Keratinocyte (primary cell): ENCODE measurements around the gene RBPJ. TPM values are rescaled to one million over a fixed set of nuclear protein-coding genes. Genes with fewer than 3 reads are reported as not detected.

Source experiments
- DNase-seq: peaks from one replicate; pipeline ENCODE4 v3.0.0-alpha.2; 2011; ENCODE audit warnings: low read depth, missing footprints, low spot score
- FAIRE-seq: peaks from 2 replicates; lab custom pipeline; 2011; peaks lifted over from hg19 to GRCh38; lab: Jason Lieb, UNC
- H2AFZ ChIP-seq: 2 replicates; pipeline ENCODE4 v1.6.0; 2012; ENCODE audit warnings: low read length, control low read depth, inconsistent platforms; ENCODE audit not compliant: control insufficient read depth
- H3K27ac ChIP-seq: 2 replicates; pipeline ENCODE4 v1.5.1; 2011; ENCODE audit warnings: low read length; ENCODE audit not compliant: control insufficient read depth, insufficient read depth
- H3K27me3 ChIP-seq: 3 replicates; pipeline ENCODE4 v1.6.0; 2011; ENCODE audit warnings: low read length; ENCODE audit not compliant: control insufficient read depth, insufficient read depth; ENCODE audit errors: extremely low read depth
- H3K36me3 ChIP-seq, 2 experiments: 2 replicates in 1 of 2; 3 replicates in 1 of 2; pipeline ENCODE4 v1.5.1; 2011; ENCODE audit warnings: low read length in 2 of 2, mild to moderate bottlenecking in 1 of 2; ENCODE audit not compliant: control insufficient read depth in 2 of 2, insufficient read depth in 2 of 2; ENCODE audit errors: extremely low read depth in 1 of 2
- H3K4me1 ChIP-seq: 3 replicates; pipeline ENCODE4 v1.5.1; 2011; ENCODE audit warnings: low read length; ENCODE audit not compliant: control insufficient read depth, insufficient read depth; ENCODE audit errors: extremely low read depth
- H3K4me2 ChIP-seq: 3 replicates; pipeline ENCODE4 v1.6.0; 2011; ENCODE audit warnings: low read depth, low read length; ENCODE audit not compliant: control insufficient read depth, insufficient read depth; ENCODE audit errors: extremely low read depth
- H3K4me3 ChIP-seq, 3 experiments: fragments of 200-600 bp in 1 of 3; sonication (generic) in 1 of 3; 2 replicates in 2 of 3; 3 replicates in 1 of 3; pipeline ENCODE4 v1.5.1; 2011 to 2016; ENCODE audit warnings: low read length in 3 of 3, mild to moderate bottlenecking in 3 of 3, control low read depth in 2 of 3, inconsistent platforms in 1 of 3, low read depth in 1 of 3, mixed read lengths in 1 of 3, mixed run types in 1 of 3, moderate library complexity in 1 of 3; ENCODE audit not compliant: control insufficient read depth in 2 of 3, insufficient read depth in 2 of 3; ENCODE audit errors: extremely low read depth in 1 of 3
- H3K79me2 ChIP-seq: 2 replicates; pipeline ENCODE4 v1.6.0; 2012; ENCODE audit warnings: low read length; ENCODE audit not compliant: control insufficient read depth, insufficient read depth
- H3K9ac ChIP-seq: 3 replicates; pipeline ENCODE4 v1.6.0; 2011; ENCODE audit warnings: low read length; ENCODE audit not compliant: control insufficient read depth, insufficient read depth; ENCODE audit errors: extremely low read depth
- H3K9me1 ChIP-seq: 3 replicates; pipeline ENCODE4 v1.6.0; 2011; ENCODE audit warnings: low read length; ENCODE audit not compliant: control insufficient read depth, insufficient read depth; ENCODE audit errors: extremely low read depth
- H3K9me3 ChIP-seq: 2 replicates; pipeline ENCODE4 v1.5.1; 2012; ENCODE audit warnings: low read depth, low read length; ENCODE audit not compliant: control insufficient read depth
- H4K20me1 ChIP-seq: 3 replicates; pipeline ENCODE4 v1.6.0; 2011; ENCODE audit warnings: low read length; ENCODE audit not compliant: control insufficient read depth, insufficient read depth; ENCODE audit errors: extremely low read depth
- CTCF ChIP-seq, 3 experiments: IDR thresholded peaks in 1 of 3; conservative IDR thresholded peaks in 1 of 3; optimal IDR thresholded peaks in 1 of 3; 2 replicates in 2 of 3; 3 replicates in 1 of 3; pipeline versions ENCODE3 to v1.5.1; 2011; ENCODE audit warnings: low read length in 3 of 3, mild to moderate bottlenecking in 3 of 3, moderate library complexity in 2 of 3, control low read depth in 1 of 3, inconsistent platforms in 1 of 3; ENCODE audit not compliant: insufficient read depth in 2 of 3; ENCODE audit errors: extremely low read depth in 1 of 3
- EZH2 ChIP-seq: IDR thresholded peaks from one replicate; pipeline ENCODE4 v1.6.1; 2012; ENCODE audit warnings: inconsistent platforms, mild to moderate bottlenecking, low read length, moderate library complexity
- dilution Hi-C: fragments of 300-500 bp; cut with MboI; formaldehyde crosslinking; loops from one replicate; pipeline ENCODE4 v1.7.0; 2020; ENCODE audit warnings: low sequenced_read_pairs; ENCODE audit not compliant: extremely low pct_ligation_motif_present
- polyA plus RNA-seq, 5 experiments: library from polyadenylated mRNA; depleted of rRNA in 3 of 5; stranded (reverse) in 3 of 5; stranded (forward) in 1 of 5; unstranded in 1 of 5; fragments of >200 nt; gene quantifications; 1 replicate in 1 of 5; 2 replicates in 3 of 5; 3 replicates in 1 of 5; pipeline versions ENCODE4 v1.2.1 to v1.2.3, GENCODE V29; 2011 to 2012; ENCODE audit warnings: missing spikeins in 2 of 5, low read depth in 1 of 5, low replicate concordance in 1 of 5

Gene RBPJ
- polyA plus RNA-seq, 1 donor (not counting 4 experiments of a cell fraction or from before 2014, with no cell fraction given), result 38.0 TPM

- Histone ChIP-seq H3K27ac (no peak overlapping the region), H2AFZ (no peak overlapping the region), H3K4me2 (no peak overlapping the region), H3K9me1 (no peaks in the 10 kb centered on the region), H3K4me1 (no peaks in the 10 kb centered on the region), H3K9me3 (no peaks in the 10 kb centered on the region), H3K4me3 (no peak overlapping the region), H3K9ac (no peak overlapping the region), H3K36me3 (no peaks in the 10 kb centered on the region), H3K27me3 (peaks cover 4% of the 10 kb centered on the region), H3K79me2 (no peaks in the 10 kb centered on the region), H4K20me1 (no peaks in the 10 kb centered on the region)
- TF ChIP-seq EZH2 (no peak), CTCF (optimal IDR thresholded peaks at IDR 0.05 in 1 of 3, IDR thresholded peaks at IDR 0.05 in 1 of 3, conservative IDR thresholded peaks at IDR 0.05 in 1 of 3; ENCODE audit: extremely low read depth in 1 of 3, insufficient read depth in 2 of 3, low read length in 3 of 3) (no peak)
- FAIRE-seq (no peak), DNase-seq (no peak)
- dilution Hi-C loops, result no loop called here
Observed at GRCh38 chr4:26484032-26484515, 163.3 kb downstream of the RBPJ start.

DNA sequence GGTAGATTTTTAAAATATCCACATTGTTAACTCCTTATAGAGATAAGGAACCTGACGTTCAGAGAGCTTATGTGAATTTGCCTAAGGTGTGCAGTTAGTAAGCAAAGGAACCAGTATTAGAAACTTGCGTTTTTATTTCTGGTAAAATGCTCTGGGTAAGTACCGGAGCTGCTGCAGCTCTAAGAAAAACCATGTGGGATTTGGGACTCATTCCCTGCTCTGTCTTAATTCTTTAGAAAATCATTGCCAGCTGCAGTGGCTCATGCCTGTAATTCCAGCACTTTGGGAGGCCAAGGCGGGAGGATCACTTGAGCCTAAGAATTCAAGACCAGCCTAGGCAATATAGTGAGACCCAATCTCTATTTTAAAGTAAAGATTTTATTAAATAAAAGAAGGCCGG, 163.7 kb downstream of the RBPJ start:
- no peak overlapping the region for H3K27ac ChIP-seq
- no peak for DNase-seq
- H2AFZ ChIP-seq, result no peak overlapping the region
- dilution Hi-C loops, result no loop called here
- no peaks in the 10 kb centered on the region for H3K9me3 ChIP-seq
- H3K9ac ChIP-seq, result no peak overlapping the region
- H3K4me2 ChIP-seq, result no peak overlapping the region
- no peak overlapping the region for H3K4me3 ChIP-seq
- FAIRE-seq, result no peak
- TF ChIP-seq CTCF (optimal IDR thresholded peaks at IDR 0.05 in 1 of 3, IDR thresholded peaks at IDR 0.05 in 1 of 3, conservative IDR thresholded peaks at IDR 0.05 in 1 of 3; ENCODE audit: extremely low read depth in 1 of 3, insufficient read depth in 2 of 3, low read length in 3 of 3) (no peak), EZH2 (no peak)
- H4K20me1 ChIP-seq, result no peaks in the 10 kb centered on the region
- no peaks in the 10 kb centered on the region for H3K9me1 ChIP-seq
- H3K4me1 ChIP-seq, result no peaks in the 10 kb centered on the region
- no peaks in the 10 kb centered on the region for H3K36me3 ChIP-seq
- H3K27me3 ChIP-seq, result peaks cover 4% of the 10 kb centered on the region
- no peaks in the 10 kb centered on the region for H3K79me2 ChIP-seq

Other genes with a start within 250 kb of the RBPJ start
- not detected in 3 replicates for gene CCKAR, start 169.5 kb downstream of the RBPJ start, polyA plus RNA-seq